GM18858 (cell line): Measurements from ENCODE around the gene ACP7.
A peak's percentile ranks its signal among the peaks of the same experiment; 100 is the strongest.
"Not testable (repeated sequence)": the region's sequence is repeated elsewhere in the genome, so short reads cannot be mapped to it uniquely, and the experiment has no call there.

Experiments
- ATAC-seq: cut with Tn5 transposase; IDR thresholded peaks from one replicate; pipeline ENCODE4 v1.9.1; 2021; ENCODE audit not compliant: unreplicated experiment

ACP7 gene

DNA sequence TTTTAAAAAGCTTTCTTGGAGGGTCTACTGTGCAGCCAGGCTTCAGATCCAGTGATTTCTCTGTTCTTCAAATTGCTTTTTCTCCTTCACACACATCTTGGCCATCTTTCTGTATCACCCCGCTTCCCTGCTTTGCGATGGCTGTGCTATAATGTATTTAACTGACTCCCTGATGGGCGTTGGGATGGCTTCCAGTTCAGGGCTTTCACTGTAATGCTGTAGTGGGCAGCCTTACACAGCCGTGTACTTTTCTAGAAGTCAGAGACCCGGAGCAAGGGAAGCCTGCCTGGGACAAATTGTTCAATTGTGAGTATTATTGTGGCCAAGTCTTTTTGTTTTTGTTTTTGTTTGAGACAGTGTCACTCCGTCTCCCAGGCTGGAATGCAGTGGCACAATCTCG, 22.0 kb downstream of the ACP7 start:
- no peak for ATAC-seq

DNA sequence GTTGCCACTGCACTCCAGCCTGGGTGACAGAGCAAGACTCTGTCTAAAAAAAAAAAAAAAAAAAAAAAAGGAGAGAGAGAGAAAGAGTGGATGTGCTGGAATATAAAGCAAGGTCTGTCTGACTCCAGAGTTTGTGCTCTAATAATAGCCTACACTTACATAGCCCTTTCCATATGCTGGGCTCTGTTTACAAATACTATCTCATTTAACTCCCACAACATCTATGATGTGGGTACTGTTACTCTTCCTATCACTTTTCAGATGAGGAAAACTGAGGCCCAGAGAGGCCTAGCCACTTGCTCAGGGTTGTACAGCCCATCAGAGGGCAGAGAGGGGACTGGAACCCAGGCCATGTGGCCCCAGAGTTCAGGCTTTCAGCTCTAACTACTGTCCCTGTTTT, 25.5 kb downstream of the ACP7 start:
- no peak for ATAC-seq

DNA sequence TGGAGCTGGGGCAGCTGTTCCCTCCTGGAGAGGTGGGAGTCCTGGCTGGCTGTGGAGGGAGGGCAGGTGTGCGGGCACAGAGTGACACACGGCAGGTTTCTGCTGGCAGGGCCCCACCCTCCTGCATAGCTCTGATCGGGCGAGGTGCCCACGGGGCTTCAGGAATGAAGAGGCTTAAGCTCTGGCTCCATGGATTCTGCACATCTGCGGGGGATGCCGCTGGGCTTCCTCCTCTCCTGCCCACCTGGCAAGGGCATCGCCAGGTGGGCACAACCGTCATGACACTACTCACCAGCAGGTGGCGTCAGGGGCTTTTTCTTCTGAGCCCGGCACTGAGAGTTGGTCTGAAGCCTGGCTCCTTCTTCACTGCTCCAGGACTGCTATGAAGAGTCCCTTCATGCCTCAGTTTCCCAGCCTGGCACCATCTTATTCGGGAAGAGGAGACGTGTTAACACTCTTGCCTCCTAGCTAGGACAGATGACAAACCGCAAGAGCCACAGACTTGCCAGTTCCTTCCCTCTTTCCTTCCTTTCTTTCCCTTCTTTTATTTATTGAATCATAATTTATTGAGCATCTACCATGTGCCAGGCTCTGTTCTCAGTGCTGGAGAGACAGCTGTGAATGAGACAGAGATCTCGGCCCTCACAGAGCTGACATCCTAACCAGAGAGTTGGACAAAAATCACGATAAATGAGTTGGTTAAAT, 26.2 kb downstream of the ACP7 start:
- ATAC-seq = no peak

DNA sequence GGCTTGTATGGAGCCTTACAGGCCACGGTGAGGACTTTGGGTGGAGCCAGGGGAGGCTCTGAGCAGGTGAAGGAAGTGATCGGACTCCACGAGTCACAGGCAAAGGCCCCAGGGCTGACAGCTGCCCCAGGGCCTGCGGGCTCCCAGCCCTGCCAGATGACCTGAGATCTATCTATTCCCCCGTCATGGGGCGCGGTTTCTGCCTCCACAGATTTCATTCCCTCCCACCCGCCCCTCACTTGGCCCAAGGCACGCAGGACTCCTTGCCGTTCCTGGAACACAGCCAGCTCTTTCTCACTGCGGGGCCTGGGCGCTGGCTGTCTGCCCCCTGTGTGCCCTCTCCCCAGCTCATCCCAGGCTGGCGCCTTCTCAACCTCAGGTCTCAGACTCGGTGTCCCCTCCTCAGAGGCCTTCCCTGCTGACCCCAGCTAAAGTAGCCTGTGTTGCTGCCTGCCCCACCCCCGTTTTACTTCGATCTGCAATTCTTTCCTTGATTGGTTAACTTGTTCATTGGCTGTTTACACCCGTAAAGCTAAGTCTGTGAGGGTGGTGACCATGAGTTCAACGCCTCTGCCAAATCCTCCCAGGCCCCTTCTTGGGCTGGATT, 27.5 kb downstream of the ACP7 start:
- ATAC-seq = no peak

DNA sequence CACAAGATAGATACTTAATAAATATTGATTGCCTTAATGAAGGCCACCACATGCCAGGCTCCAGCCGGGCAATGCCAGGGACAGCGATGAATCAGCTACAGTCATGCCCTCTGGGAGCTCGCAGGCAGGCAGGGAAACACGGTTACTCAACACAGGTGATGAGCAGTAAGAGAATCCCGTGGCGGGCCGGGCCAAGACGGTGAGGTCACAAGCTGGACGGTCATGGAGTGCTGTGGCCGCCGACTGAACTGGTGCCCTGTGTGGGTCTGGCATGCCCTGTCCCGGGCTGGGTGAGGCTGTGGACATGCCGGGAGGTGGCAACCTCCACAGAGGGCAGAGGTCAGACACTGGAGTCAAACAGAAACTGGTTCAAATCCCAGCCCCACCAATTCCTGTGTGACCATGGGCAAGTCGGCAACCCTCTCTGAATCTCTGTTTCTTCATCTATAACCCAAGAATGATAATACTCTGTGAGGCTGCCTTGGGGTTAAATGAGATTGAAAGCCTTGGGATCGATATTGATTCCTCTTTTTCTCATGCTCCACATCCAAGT, 28.2 kb downstream of the ACP7 start:
- ATAC-seq = no peak

DNA sequence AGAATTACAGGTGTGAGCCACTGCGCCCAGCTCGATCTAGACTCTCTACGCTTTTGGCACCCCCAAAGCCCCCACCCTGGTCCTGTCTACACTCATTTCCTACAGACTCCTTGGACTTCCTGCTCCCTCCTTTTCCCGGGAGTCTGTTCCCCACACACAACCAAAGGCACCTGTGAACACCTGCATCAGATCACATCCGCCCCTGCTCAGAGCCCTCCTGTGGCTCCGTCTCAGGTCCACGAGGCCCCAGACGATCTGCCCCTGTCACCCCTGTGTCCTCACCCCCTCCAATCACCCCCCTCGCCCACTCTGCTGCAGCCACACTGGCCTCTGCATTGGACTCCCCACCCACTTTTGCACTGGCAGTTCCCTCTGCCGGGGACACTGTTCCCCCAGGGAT, 29.0 kb downstream of the ACP7 start:
- ATAC-seq = no peak

DNA sequence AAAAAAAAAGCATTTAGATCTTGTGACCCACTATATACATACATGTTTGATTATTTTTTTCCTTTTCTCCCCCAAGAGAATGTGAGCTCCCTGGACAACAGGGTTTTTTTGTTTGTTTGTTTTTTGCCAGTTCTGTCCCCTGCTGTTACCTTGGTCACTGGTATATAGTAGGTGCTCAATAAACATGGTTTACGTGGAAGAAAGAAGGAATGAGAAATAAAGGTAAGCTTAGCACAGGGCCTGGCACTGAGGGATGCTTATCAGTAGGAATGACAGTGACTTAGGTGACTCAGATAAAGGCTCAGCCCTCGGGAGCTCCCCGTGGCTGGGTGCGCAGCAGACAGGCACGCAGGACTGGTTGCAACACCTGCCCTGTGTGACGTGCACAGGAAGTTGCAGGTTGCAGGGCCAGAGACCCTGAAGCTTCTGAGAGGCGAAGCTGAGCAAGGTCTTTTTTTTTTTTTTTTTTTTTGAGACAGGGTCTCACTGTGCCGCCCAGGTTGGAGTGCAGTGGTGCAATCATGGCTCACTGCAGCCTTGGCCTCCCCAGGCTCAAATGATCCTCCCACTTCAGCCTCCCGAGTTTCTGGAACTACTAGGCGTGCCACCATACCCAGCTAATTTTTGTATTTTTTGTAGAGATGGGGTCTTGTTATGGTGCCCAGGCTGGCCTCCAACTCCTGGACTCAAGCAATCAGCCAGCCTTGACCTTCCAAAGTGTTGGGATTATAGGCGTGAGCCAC, 31.1 kb downstream of the ACP7 start:
- ATAC-seq = no peak

DNA sequence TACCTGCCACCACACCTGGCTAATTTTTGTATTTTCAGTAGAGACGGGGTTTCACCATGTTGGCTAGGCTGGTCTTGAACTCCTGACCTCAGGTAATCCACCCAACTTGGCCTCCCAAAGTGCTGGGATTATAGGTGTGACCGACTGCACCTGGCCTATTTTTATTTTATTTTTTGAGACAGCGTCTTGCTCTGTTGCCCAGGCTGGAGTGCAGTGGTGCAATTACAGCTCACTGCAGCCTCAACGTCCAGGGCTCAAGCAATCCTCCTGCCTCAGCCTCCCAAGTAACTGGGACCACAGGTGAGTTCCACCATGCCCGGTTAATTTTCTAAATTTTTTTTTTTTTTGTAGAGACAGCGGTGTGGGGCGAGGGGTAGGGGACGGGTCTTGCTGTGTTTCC, 32.9 kb downstream of the ACP7 start:
- ATAC-seq = not testable (repeated sequence)

DNA sequence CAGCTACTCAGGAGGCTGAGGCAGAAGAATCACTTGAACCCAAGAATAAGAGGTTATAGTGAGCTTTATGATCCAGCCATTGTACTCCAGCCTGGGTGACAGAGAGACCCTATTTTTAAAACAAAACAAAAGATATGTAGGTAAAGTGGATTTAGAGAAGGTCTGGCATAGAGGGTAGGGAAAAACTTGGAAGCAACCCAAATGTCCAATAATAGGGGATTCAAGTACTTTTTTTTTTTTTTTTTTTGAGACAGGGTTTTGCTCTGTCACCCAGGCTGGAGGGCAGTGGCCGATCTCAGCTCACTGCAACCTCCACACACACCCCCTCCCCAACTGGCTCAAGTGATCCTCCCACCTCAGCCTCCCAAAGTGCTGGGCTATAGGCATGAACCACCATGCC, 35.7 kb downstream of the ACP7 start:
- ATAC-seq = no peak

DNA sequence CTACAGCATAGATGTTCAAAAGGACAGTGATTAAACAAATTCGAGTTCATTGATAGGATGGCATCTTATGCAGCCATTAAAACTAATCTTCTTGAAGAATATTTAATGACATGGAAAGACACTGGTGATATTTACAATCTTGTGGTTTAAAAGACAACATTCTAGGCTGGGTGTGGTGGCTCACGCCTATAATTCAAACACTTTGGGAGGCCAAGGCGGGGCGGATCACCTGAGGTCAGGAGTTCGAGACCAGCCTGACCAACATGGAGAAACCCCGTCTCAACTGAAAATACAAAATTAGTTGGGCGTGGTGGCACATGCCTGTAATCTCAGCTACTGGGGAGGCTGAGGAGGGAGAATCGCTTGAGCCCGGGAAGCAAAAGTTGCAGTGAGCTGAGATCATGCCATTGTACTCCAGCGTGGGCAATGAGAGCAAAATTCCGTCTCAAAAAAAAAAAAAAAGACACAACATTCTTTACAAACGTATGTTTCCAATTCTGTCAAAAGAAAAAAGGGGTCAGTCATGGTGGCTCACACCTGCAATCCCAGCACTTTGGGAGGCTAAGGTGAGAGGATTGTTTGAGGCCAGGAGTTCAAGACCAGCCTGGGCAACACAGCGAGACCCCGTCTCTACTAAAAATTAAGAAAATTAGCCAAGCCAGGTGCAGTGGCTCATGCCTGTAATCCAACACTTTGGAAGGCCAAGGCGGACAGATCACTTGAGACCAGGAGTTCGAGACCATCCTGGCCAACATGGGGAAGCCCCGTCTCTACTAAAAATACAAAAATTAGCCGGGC, 39.0 kb downstream of the ACP7 start:
- no peak for ATAC-seq

DNA sequence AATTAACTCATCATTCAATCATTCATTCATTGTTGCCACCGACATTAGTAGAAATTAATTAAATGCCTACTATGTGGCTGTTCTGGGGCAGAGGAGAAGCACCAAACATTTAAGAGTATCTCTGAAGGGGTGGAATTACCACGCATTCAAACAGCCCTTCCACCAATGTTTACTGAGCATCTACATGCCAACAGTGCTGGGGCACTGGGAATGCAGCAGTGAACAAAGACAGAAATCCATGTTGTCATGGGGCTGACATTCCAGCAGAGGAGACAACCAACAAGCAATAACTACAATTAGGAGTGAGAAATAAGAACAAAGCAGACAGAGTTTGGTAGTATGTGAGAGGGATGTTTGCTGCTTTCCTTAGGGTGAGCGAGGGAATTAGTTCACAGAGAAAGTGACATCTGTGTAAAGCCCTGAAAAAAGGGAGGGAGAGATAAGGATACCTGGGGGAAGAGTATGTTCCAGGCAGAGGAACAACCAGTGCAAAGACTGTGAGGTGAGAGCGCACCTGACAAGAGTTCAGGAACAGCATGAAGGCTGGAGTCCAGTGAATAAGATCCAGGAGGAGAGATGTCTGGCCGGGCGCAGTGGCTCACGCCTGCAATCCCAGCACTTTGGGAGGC, 40.1 kb downstream of the ACP7 start:
- ATAC-seq = no peak

DNA sequence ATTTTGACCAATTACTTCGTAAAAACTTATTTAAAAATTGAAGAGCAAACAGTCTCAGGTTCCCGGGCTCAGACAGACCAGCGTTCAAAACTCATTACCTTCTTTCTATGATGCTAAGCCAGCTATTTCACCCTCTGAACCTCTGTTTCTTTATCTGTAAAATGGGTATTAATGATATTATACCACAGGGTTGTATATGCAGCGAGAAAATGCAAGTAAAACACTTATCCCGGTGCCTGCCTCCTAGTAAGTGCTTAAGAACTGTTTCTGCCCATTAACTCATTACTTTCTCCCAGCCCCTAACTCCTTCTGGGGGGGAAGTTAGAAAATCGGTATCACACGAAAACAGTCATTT, 41.0 kb downstream of the ACP7 start:
- no peak for ATAC-seq

DNA sequence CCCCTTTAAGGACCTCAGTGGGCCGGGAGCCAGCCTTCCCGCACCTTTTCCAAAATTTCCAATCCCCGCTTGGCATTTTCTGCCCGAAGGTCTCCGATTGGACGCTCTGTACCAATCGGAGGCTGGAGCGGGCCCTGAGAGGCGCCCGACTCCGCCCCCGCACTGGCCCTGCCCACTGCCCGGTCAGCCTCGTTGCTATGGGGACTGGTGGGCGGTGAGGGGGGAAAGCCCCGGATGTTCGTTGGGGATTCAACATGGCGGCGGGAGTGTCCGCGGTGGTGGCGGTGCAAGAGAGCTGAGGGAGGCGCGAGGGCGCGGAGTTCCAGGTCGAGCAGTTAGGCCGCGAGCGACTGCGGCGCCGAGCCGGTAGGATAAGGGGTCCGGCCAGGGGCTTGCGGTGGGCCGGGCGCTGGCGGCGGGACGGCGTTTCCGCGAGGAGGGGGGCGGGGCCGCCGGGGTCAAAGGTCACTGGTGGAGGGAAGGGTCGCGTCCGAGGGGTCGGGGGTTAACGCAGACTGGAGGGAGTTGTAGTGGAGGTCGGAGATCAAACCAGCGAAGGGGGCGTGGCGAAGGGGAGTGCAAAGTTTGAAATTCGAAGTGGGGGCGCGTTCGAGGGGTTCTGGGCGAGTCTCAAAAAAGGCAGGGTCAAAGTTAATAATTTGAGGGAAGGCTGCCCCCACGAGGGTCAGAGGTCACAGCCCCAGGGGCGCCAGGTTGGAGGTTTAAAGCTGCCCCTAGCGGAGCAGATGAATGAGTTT, 41.6 kb downstream of the ACP7 start, which contains the start of gene PAK4:
PAK4 (plus strand) TSS at position 233 of the 758 bp plus-strand sequence. CDS start 43,768 bp downstream, outside the sequence.
- ATAC-seq = peak; percentile 38

DNA sequence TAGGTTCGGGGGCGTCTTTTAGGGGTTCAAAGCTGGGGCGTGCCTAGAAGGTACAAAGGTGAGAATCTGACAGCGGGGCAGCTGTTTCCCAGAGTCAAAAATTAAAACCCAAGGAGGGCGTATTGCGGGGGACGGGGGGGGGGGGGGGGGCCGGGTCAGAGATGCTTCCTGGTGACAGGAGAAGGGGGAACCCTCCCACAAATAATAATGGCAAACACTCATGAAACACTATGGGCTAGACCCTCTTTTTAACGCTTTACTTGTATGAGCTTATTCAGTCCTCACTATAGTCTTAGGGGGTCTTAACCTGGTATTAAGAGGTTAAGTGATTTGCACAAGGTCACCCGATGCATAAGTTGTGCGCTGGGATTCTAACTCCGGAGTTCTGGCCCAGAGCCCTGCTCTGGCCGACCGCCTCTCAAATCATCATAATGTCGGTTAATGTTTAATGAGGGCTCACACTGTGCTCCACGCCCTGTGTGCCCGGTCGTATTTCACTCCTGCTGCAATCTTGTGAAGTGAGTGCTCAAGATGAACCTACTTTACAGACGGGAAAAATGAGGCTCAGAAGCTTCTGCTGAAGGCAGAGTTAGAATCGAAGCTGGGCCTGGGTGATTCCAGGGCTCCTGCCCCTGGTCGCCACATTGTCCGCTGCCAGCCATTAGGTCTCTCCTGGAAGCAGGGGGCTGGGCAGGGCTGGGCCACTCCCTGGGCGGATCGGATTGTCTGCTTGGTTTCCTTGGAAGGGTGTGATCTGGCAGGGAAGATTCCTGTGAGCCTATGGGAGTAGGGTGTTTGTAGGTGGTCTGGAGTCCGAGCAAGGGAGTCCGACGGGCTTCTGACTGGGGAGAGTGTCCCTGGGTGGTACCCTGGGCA, 42.4 kb downstream of the ACP7 start:
- no peak for ATAC-seq

DNA sequence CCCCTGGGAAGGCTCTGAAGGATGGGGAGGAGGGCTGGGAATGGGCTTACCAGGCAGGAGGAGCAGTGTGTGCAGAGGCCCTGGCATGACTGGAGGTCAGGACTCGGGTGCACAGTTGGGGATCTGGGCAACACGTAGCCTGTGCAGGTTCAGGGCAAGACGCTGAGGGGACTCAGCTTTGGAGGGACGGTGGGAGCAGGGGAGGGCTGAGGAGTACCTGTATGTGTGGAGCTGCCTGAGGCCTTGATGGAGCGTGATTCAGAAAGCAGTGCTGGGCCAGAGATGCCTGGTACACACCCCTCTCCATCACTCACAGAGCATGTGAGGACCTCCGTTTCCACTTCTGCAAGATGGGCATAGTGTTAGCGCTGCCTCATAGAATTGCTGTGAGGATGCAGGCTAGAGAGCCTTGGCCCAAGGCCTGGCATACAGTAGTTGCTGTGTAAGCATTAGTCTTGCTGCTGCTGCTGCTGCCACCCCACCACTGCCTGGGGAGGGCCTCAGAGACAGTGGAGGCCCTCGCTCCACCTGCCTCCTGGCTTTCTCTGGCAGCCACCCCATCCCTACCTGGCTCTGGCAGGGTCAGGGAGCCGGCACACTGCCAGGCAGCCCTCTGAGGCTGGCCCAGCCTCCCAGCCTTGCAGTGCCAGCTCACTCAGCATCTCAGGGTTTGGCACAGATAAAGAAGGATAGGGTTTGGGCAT, 43.8 kb downstream of the ACP7 start:
- no peak for ATAC-seq

DNA sequence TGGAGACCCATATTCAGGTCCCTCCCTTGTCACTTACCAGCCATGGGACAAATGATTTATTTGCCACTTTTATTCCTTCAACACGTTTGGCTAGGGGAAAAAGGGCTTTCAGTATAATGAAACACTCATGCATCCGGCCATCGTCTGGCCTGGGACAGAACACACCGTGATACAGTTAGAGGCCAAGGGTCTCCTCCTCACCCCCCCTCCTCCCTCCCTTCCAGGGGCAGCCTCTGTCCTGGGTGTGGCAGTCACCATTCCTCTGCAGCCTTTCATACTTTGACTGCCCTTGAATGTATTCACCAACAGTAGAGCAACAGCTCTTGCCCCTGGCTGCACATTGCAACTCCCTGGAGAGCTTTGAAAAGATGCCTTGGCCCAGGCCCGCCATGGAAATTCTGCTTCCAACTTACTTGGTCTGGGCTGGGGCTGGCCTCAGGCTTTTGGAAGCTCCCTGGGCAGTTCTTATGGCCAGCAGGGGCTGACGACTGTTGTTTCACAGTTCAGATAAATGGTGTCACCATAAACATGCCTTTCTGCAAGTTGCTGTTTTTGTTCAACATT, 44.4 kb downstream of the ACP7 start:
- no peak for ATAC-seq

DNA sequence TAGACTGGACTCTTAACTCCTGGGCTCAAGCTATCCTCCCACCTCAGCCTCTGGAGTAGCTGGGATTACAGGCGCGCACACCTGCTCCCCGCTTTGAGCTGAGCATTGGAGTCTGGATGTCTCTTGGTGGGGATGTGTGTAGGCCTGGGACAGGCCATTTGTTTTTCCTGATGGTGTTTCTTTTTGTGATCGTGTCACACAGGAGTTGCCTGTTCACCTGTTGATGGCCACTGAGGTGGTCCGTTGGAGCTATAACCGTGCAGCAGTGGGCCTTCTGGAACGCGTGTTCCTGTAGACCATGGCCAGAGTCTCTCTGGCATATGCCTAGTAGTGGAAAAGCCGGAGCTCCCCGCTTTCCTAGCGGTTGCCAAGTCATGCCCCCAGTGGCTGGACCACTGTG, 44.9 kb downstream of the ACP7 start:
- ATAC-seq = no peak
